ENCODE results near the gene DNPEP.

Gene DNPEP
- 38.6 to 54.1 (median 51.3) reads per million in 4 donors for total RNA-seq

GRCh38 chr2:219387306-219388120 is at the start of gene DNPEP:
DNPEP (minus strand) TSS chr2:219387912; CDS start chr2:219387794, 118 bp downstream.
- peak in 4 of 5 donors; percentile 86 to 95 (median 92) for DNase-seq

GRCh38 chr2:219437141-219437540 is 49.4 kb upstream of the DNPEP start:
- DNase-seq = no peak

GRCh38 chr2:219436491-219436890 is 48.8 kb upstream of the DNPEP start:
- DNase-seq = no peak

GRCh38 chr2:219435701-219436100 is 48.0 kb upstream of the DNPEP start:
- no peak for DNase-seq

GRCh38 chr2:219434718-219435525 is 47.2 kb upstream of the DNPEP start, which contains the start of gene SPEG:
SPEG (plus strand) TSS chr2:219434843; CDS start chr2:219434978, 135 bp downstream.
- no peak for DNase-seq

GRCh38 chr2:219434468-219434717 is 46.7 kb upstream of the DNPEP start:
- DNase-seq = no peak

GRCh38 chr2:219433666-219434467 is 46.2 kb upstream of the DNPEP start:
- peak in 2 of 5 donors; percentile 8 to 18 for DNase-seq

GRCh38 chr2:219430633-219431615 is 43.2 kb upstream of the DNPEP start:
- DNase-seq = no peak

GRCh38 chr2:219429958-219430606 is 42.4 kb upstream of the DNPEP start:
- no peak for DNase-seq

GRCh38 chr2:219428469-219428868 is 40.8 kb upstream of the DNPEP start:
- DNase-seq = no peak

GRCh38 chr2:219426534-219427136 is 38.9 kb upstream of the DNPEP start:
- no peak for DNase-seq

GRCh38 chr2:219426068-219426443 is 38.3 kb upstream of the DNPEP start:
- DNase-seq = no peak

- no peak for DNase-seq
Observed at GRCh38 chr2:219425238-219426067, 37.7 kb upstream of the DNPEP start.

- DNase-seq = no peak
Observed at GRCh38 chr2:219423652-219424377, 36.1 kb upstream of the DNPEP start.

- DNase-seq = no peak
Observed at GRCh38 chr2:219422952-219423534, 35.3 kb upstream of the DNPEP start.

GRCh38 chr2:219421323-219421722 is 33.6 kb upstream of the DNPEP start:
- DNase-seq = no peak

GRCh38 chr2:219420687-219421086 is 33.0 kb upstream of the DNPEP start:
- no peak for DNase-seq

- no peak for DNase-seq
Observed at GRCh38 chr2:219419331-219420197, 31.9 kb upstream of the DNPEP start.
